Measurements from ENCODE around the gene PPP1R18.

The PPP1R18 gene

GRCh38 chr6:30646450-30647241, 39.8 kb downstream of the PPP1R18 start, which contains the start of gene C6orf136:
Gene C6orf136, plus strand, starts transcription at chr6:30647133. Its CDS starts 99 bp downstream, at chr6:30647232.
- H3K27me3 ChIP-seq (ENCODE audit: insufficient read depth, low read length): no peaks in the 10 kb centered on the region

GRCh38 chr6:30645989-30646388, 40.5 kb downstream of the PPP1R18 start:
- H2BK12ac ChIP-seq (ENCODE audit: low read length): no peak overlapping the region
- DNase-seq: no peak
- peaks cover 0 to 7% of the 10 kb centered on the region in 2 experiments for H3K4me1 ChIP-seq (ENCODE audit: control insufficient read depth in 1 of 2, insufficient read depth in 2 of 2, low read length in 2 of 2)
- H2BK120ac ChIP-seq (ENCODE audit: insufficient read depth, low read length, poor library complexity): no peak overlapping the region
- H3K9me3 ChIP-seq (ENCODE audit: insufficient read depth, low read depth, low read length): peaks cover 1% of the 10 kb centered on the region
- H4K12ac ChIP-seq (ENCODE audit: low read depth, low read length): no peak overlapping the region
- H3K18ac ChIP-seq (ENCODE audit: low read length): no peak overlapping the region
- H2BK5ac ChIP-seq (ENCODE audit: low read depth, low read length, poor library complexity): no peak overlapping the region
- H3K14ac ChIP-seq (ENCODE audit: low read length): no peak overlapping the region
- no CpG with 5 or more reads among the region's 1 CpG for WGBS (ENCODE audit: extremely low coverage, insufficient coverage, insufficient read length)
- H3K4me3 ChIP-seq (ENCODE audit: low read depth, low read length): no peak overlapping the region
- H3K4ac ChIP-seq (ENCODE audit: low read depth, low read length): peak overlapping the region; percentile 52
- H2AFZ ChIP-seq (ENCODE audit: insufficient read depth, low read length, poor library complexity): no peak overlapping the region
- H3K79me1 ChIP-seq (ENCODE audit: low read length): peaks cover 6% of the 10 kb centered on the region
- peaks cover 3% of the 10 kb centered on the region for H3K79me2 ChIP-seq (ENCODE audit: control insufficient read depth, insufficient read depth, low read length, poor library complexity)
- H3K9ac ChIP-seq (ENCODE audit: low read length): no peak overlapping the region
- H3K23ac ChIP-seq (ENCODE audit: low read length): no peak overlapping the region
- no peak overlapping the region for H3K27ac ChIP-seq (ENCODE audit: low read depth, low read length)
- no peaks in the 10 kb centered on the region for H3K27me3 ChIP-seq (ENCODE audit: insufficient read depth, low read length)
- peak overlapping the region; percentile 54 for H3K4me2 ChIP-seq (ENCODE audit: low read length)
- no peak overlapping the region for H4K91ac ChIP-seq (ENCODE audit: low read depth, low read length)
- H3K36me3 ChIP-seq (ENCODE audit: control insufficient read depth in 1 of 2, insufficient read depth in 2 of 2, low read length in 2 of 2): peaks cover 25 to 43% of the 10 kb centered on the region in 2 experiments
- H2AK5ac ChIP-seq (ENCODE audit: low read length): no peak overlapping the region
- H4K8ac ChIP-seq (ENCODE audit: low read depth, low read length): no peak overlapping the region

More at GRCh38 chr6:30646450-30647241, 39.8 kb downstream of the PPP1R18 start, which contains the start of gene C6orf136:
- peak within 1 kb of the TSS; percentile 81 for H2BK5ac ChIP-seq (ENCODE audit: low read depth, low read length, poor library complexity)
- peaks cover 0 to 7% of the 10 kb centered on the region in 2 experiments for H3K4me1 ChIP-seq (ENCODE audit: control insufficient read depth in 1 of 2, insufficient read depth in 2 of 2, low read length in 2 of 2)
- peak within 1 kb of the TSS; percentile 99 for H3K4me3 ChIP-seq (ENCODE audit: low read depth, low read length)
- peaks cover 3% of the 10 kb centered on the region for H3K79me2 ChIP-seq (ENCODE audit: control insufficient read depth, insufficient read depth, low read length, poor library complexity)
- H3K4ac ChIP-seq (ENCODE audit: low read depth, low read length): peak within 1 kb of the TSS; percentile 69
- peaks cover 1% of the 10 kb centered on the region for H3K9me3 ChIP-seq (ENCODE audit: insufficient read depth, low read depth, low read length)
- H3K14ac ChIP-seq (ENCODE audit: low read length): peak within 1 kb of the TSS; percentile 80
- H2AK5ac ChIP-seq (ENCODE audit: low read length): no peak within 1 kb of the TSS
- no CpG with 5 or more reads among the region's 37 CpGs for WGBS (ENCODE audit: extremely low coverage, insufficient coverage, insufficient read length)
- H2AFZ ChIP-seq (ENCODE audit: insufficient read depth, low read length, poor library complexity): peak within 1 kb of the TSS; percentile 94
- H4K8ac ChIP-seq (ENCODE audit: low read depth, low read length): peak within 1 kb of the TSS; percentile 88
- H3K79me1 ChIP-seq (ENCODE audit: low read length): peaks cover 6% of the 10 kb centered on the region
- H3K23ac ChIP-seq (ENCODE audit: low read length): no peak within 1 kb of the TSS
- H2BK12ac ChIP-seq (ENCODE audit: low read length): no peak within 1 kb of the TSS
- peak within 1 kb of the TSS; percentile 60 for H4K12ac ChIP-seq (ENCODE audit: low read depth, low read length)
- peaks cover 26 to 40% of the 10 kb centered on the region in 2 experiments for H3K36me3 ChIP-seq (ENCODE audit: control insufficient read depth in 1 of 2, insufficient read depth in 2 of 2, low read length in 2 of 2)
- H4K91ac ChIP-seq (ENCODE audit: low read depth, low read length): peak within 1 kb of the TSS; percentile 82
- H2BK120ac ChIP-seq (ENCODE audit: insufficient read depth, low read length, poor library complexity): peak within 1 kb of the TSS; percentile 87
- H3K27ac ChIP-seq (ENCODE audit: low read depth, low read length): peak within 1 kb of the TSS; percentile 86
- H3K18ac ChIP-seq (ENCODE audit: low read length): peak within 1 kb of the TSS; percentile 53
- H3K4me2 ChIP-seq (ENCODE audit: low read length): peak within 1 kb of the TSS; percentile 97
- H3K9ac ChIP-seq (ENCODE audit: low read length): peak within 1 kb of the TSS; percentile 92
- peak; percentile 93 to 95 for DNase-seq

- no peak overlapping the region for H3K4me3 ChIP-seq (ENCODE audit: low read depth, low read length)
- H3K23ac ChIP-seq (ENCODE audit: low read length): no peak overlapping the region
- no peak overlapping the region for H3K4ac ChIP-seq (ENCODE audit: low read depth, low read length)
- peaks cover 6% of the 10 kb centered on the region for H3K79me1 ChIP-seq (ENCODE audit: low read length)
- H3K9ac ChIP-seq (ENCODE audit: low read length): no peak overlapping the region
- peaks cover 3% of the 10 kb centered on the region for H3K79me2 ChIP-seq (ENCODE audit: control insufficient read depth, insufficient read depth, low read length, poor library complexity)
- H3K36me3 ChIP-seq (ENCODE audit: control insufficient read depth in 1 of 2, insufficient read depth in 2 of 2, low read length in 2 of 2): peaks cover 33 to 52% of the 10 kb centered on the region in 2 experiments
- H3K14ac ChIP-seq (ENCODE audit: low read length): no peak overlapping the region
- no peak overlapping the region for H4K8ac ChIP-seq (ENCODE audit: low read depth, low read length)
- H3K18ac ChIP-seq (ENCODE audit: low read length): no peak overlapping the region
- H2BK120ac ChIP-seq (ENCODE audit: insufficient read depth, low read length, poor library complexity): no peak overlapping the region
- H3K27ac ChIP-seq (ENCODE audit: low read depth, low read length): no peak overlapping the region
- no peak overlapping the region for H2BK5ac ChIP-seq (ENCODE audit: low read depth, low read length, poor library complexity)
- H2BK12ac ChIP-seq (ENCODE audit: low read length): no peak overlapping the region
- no peak for DNase-seq
- no peak overlapping the region for H2AFZ ChIP-seq (ENCODE audit: insufficient read depth, low read length, poor library complexity)
- peaks cover 1% of the 10 kb centered on the region for H3K9me3 ChIP-seq (ENCODE audit: insufficient read depth, low read depth, low read length)
- no peaks in the 10 kb centered on the region for H3K27me3 ChIP-seq (ENCODE audit: insufficient read depth, low read length)
- WGBS (ENCODE audit: extremely low coverage, insufficient coverage, insufficient read length): no CpG with 5 or more reads among the region's 5 CpGs
- peaks cover 0 to 7% of the 10 kb centered on the region in 2 experiments for H3K4me1 ChIP-seq (ENCODE audit: control insufficient read depth in 1 of 2, insufficient read depth in 2 of 2, low read length in 2 of 2)
- no peak overlapping the region for H3K4me2 ChIP-seq (ENCODE audit: low read length)
- H2AK5ac ChIP-seq (ENCODE audit: low read length): no peak overlapping the region
- H4K12ac ChIP-seq (ENCODE audit: low read depth, low read length): no peak overlapping the region
- H4K91ac ChIP-seq (ENCODE audit: low read depth, low read length): no peak overlapping the region
Observed at GRCh38 chr6:30644769-30645168, 41.7 kb downstream of the PPP1R18 start.

- Histone ChIP-seq H3K14ac (ENCODE audit: low read length) (no peak overlapping the region), H3K36me3 (ENCODE audit: control insufficient read depth in 1 of 2, insufficient read depth in 2 of 2, low read length in 2 of 2) (peaks cover 36 to 52% of the 10 kb centered on the region in 2 experiments), H3K4me2 (ENCODE audit: low read length) (no peak overlapping the region), H4K91ac (ENCODE audit: low read depth, low read length) (no peak overlapping the region), H2AFZ (ENCODE audit: insufficient read depth, low read length, poor library complexity) (no peak overlapping the region), H3K4me1 (ENCODE audit: control insufficient read depth in 1 of 2, insufficient read depth in 2 of 2, low read length in 2 of 2) (peaks cover 0 to 7% of the 10 kb centered on the region in 2 experiments), H3K23ac (ENCODE audit: low read length) (no peak overlapping the region), H3K18ac (ENCODE audit: low read length) (no peak overlapping the region), H2BK5ac (ENCODE audit: low read depth, low read length, poor library complexity) (no peak overlapping the region), H2BK12ac (ENCODE audit: low read length) (no peak overlapping the region), H3K27ac (ENCODE audit: low read depth, low read length) (no peak overlapping the region), H3K79me1 (ENCODE audit: low read length) (peaks cover 6% of the 10 kb centered on the region), H3K79me2 (ENCODE audit: control insufficient read depth, insufficient read depth, low read length, poor library complexity) (peaks cover 3% of the 10 kb centered on the region), H3K27me3 (ENCODE audit: insufficient read depth, low read length) (no peaks in the 10 kb centered on the region), H3K4ac (ENCODE audit: low read depth, low read length) (no peak overlapping the region), H2AK5ac (ENCODE audit: low read length) (no peak overlapping the region), H4K8ac (ENCODE audit: low read depth, low read length) (no peak overlapping the region), H4K12ac (ENCODE audit: low read depth, low read length) (no peak overlapping the region), H2BK120ac (ENCODE audit: insufficient read depth, low read length, poor library complexity) (no peak overlapping the region), H3K4me3 (ENCODE audit: low read depth, low read length) (no peak overlapping the region), H3K9me3 (ENCODE audit: insufficient read depth, low read depth, low read length) (peaks cover 1% of the 10 kb centered on the region), H3K9ac (ENCODE audit: low read length) (no peak overlapping the region)
- no CpG with 5 or more reads among the region's 2 CpGs for WGBS (ENCODE audit: extremely low coverage, insufficient coverage, insufficient read length)
- DNase-seq: no peak
Observed at GRCh38 chr6:30643656-30644055, 42.8 kb downstream of the PPP1R18 start.

All from trophoblast cell (in vitro differentiated cells and primary cell).